MG63 (cell line): Measurements from ENCODE around the gene EEF1A2. TPM values are rescaled to one million over a fixed set of nuclear protein-coding genes. Genes with fewer than 3 reads are reported as not detected.
A peak's percentile ranks its signal among the peaks of the same experiment; 100 is the strongest.

ENCODE experiments used
- DNase-seq: peaks from one replicate; pipeline ENCODE4 v3.0.0-alpha.2; 2020
- H3K27me3 ChIP-seq: fragments of 250-450 bp; sonication (Bioruptor Pico); 2 replicates; pipeline ENCODE4 v1.5.1; 2020; ENCODE audit warnings: mild to moderate bottlenecking, moderate library complexity
- H3K36me3 ChIP-seq: fragments of 250-450 bp; sonication (Bioruptor Pico); 2 replicates; pipeline ENCODE4 v1.5.1; 2020; ENCODE audit warnings: mild to moderate bottlenecking, moderate library complexity
- H3K4me3 ChIP-seq: fragments of 250-450 bp; sonication (Bioruptor Pico); 2 replicates; pipeline ENCODE4 v1.5.1; 2020; ENCODE audit warnings: mild to moderate bottlenecking, moderate library complexity
- H3K9me3 ChIP-seq: fragments of 250-450 bp; sonication (Bioruptor Pico); 2 replicates; pipeline ENCODE4 v1.5.1; 2020; ENCODE audit warnings: mild to moderate bottlenecking, moderate library complexity
- total RNA-seq: library from RNA; depleted of rRNA; stranded (reverse); fragments of >200 nt; shearing (Covaris generic); gene quantifications from 2 replicates; pipeline ENCODE4 v1.2.3, GENCODE V29; 2014; ENCODE audit warnings: low replicate concordance; rRNA removed

The EEF1A2 gene
- total RNA-seq, 1 experiment from 2014 or later: 113 TPM

DNA sequence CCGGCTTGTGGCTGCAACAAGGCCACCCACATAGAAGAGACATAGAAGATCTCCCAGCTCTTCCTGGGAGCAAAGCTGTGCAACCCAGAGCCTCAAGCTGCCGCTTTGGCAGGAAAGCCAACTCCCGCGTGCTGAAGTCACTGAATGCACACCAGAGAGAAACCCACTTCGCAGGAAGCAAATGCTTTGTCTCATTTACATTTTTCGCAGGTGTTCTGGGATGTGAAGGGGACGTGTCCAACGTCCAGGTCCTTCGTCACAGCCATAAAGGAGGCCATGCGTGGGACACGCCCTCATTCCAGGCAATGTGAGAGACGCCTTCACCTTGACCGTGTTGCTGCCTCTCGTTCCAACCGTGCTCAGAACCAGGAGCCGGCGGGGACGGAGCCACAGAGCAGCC lies 50.9 kb downstream of the EEF1A2 start:
- no peak for DNase-seq
- Histone ChIP-seq H3K36me3 (no peaks in the 10 kb centered on the region), H3K4me3 (no peak overlapping the region)

DNA sequence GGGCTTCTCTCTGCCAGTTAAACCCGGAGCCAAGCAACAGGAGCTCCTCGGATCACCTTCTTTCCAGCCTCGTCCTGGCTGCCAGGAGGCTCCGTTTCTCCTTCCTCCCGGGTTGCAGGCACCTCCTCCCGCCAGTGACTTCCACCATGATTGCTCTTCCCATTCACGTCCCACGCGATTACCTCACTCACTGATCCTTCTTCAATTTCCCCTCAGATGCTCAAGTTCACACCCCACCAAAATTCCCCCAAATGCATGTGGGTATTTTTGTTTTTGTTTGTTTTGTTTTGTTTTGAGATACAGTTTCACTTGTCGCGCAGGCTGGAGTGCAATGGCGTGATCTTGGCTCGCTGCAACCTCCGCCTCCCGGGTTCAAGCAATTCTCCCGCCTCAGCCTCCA lies 51.6 kb downstream of the EEF1A2 start:
- no peaks in the 10 kb centered on the region for H3K36me3 ChIP-seq
- no peak for DNase-seq
- peaks cover 14% of the 10 kb centered on the region for H3K27me3 ChIP-seq

More for the DNA sequence above, 50.9 kb downstream of the EEF1A2 start:
- no peaks in the 10 kb centered on the region for H3K9me3 ChIP-seq
- H3K27me3 ChIP-seq: peaks cover 14% of the 10 kb centered on the region

DNA sequence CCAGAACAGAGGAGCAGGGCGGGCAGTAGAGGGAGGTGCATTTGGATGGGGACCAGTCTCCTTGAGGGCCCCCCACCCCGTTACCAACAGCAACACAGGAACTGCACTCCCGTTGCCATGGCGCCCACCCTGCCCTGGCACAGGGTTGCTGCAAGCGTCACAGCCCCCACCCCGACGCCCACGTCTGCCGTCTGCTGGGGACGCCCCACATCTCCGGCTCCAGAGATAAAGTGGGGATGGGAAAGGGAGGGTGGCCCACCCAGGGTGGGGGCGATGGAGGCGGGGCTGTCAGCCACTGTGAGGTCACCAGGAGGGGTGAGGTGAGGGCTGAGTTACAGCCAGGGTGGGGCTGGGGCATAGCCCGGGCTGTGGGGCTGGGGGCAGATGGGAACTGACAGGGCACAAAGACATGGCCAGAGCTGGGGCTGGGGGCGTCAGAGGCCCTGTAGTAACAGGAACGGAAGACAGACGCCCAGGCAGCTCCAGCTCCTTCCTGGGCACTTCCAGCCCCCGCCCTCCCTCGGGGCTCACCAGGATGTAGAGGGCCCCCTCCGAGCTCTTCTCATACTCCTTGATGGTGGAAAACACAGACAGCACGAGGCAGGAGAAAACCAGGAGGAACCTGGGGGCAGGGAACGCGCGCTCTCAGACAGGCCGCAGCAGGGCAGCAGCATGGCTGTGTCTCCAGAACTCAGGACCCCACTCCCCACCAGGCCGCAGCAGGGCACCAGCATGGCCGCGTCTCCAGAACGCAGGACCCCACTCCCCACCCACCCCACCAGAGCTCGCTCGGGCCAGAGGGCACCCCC lies 52.5 kb downstream of the EEF1A2 start:
- DNase-seq: no peak
- H3K4me3 ChIP-seq: no peak overlapping the region
- H3K27me3 ChIP-seq: peaks cover 14% of the 10 kb centered on the region
- H3K36me3 ChIP-seq: no peaks in the 10 kb centered on the region
- H3K9me3 ChIP-seq: no peaks in the 10 kb centered on the region

More for the DNA sequence above, 51.6 kb downstream of the EEF1A2 start:
- Histone ChIP-seq H3K4me3 (no peak overlapping the region), H3K9me3 (no peaks in the 10 kb centered on the region)

DNA sequence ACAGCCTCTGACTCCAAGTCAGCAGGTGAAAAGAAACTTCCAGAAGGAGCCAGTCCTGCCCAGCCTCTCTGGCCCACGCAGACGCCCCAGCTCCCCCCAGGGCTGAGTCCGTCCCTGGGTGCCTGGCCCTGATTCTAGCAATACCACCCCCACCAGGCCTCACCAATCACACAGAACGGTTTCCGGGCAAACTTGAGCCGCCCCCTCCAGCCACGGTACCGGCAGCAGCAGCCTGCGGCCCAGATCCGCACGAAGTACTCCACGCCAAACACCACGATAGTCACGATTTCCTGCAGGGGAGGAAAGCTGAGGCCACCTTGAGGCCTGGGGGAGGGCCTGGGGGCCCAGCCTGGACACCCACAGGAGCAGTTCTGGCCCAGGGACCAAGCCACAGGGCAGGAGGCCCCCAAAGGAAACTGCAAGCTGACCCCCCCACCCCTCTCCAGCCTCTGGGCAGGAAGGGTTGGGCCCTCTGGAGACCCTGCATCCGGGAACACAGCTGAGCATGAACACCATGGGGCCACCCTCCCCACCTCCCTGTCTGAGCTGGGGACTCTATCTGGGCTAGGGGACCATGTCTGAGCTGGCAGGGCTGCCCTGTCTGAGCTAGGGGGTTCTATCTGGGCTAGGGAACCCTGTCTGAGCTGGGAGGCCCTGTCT lies 53.7 kb downstream of the EEF1A2 start:
- H3K9me3 ChIP-seq: no peaks in the 10 kb centered on the region
- no peak for DNase-seq
- H3K36me3 ChIP-seq: no peaks in the 10 kb centered on the region
- no peak overlapping the region for H3K4me3 ChIP-seq
- peaks cover 14% of the 10 kb centered on the region for H3K27me3 ChIP-seq

DNA sequence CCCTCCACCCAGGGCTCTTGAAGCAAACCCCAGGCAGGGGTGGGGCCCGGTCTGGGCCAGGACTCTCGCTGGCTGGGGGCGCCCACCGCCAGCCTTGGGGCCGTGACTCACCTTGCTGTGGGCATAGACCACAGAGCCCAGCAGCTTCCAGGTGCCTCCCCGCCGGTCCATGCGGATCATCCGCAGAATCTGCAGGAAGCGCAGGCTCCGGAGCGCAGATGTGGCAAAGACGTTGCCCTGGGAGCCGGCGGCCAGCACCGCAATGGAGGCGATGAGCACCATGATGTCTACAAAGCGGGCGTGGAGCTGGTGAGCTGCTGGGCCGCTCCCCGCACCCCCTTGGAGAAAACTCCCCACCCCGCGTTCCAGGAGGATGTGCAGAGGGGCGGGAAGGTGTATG lies 54.3 kb downstream of the EEF1A2 start:
- H3K9me3 ChIP-seq: no peaks in the 10 kb centered on the region
- no peak overlapping the region for H3K4me3 ChIP-seq
- peaks cover 14% of the 10 kb centered on the region for H3K27me3 ChIP-seq
- no peaks in the 10 kb centered on the region for H3K36me3 ChIP-seq
- no peak for DNase-seq

DNA sequence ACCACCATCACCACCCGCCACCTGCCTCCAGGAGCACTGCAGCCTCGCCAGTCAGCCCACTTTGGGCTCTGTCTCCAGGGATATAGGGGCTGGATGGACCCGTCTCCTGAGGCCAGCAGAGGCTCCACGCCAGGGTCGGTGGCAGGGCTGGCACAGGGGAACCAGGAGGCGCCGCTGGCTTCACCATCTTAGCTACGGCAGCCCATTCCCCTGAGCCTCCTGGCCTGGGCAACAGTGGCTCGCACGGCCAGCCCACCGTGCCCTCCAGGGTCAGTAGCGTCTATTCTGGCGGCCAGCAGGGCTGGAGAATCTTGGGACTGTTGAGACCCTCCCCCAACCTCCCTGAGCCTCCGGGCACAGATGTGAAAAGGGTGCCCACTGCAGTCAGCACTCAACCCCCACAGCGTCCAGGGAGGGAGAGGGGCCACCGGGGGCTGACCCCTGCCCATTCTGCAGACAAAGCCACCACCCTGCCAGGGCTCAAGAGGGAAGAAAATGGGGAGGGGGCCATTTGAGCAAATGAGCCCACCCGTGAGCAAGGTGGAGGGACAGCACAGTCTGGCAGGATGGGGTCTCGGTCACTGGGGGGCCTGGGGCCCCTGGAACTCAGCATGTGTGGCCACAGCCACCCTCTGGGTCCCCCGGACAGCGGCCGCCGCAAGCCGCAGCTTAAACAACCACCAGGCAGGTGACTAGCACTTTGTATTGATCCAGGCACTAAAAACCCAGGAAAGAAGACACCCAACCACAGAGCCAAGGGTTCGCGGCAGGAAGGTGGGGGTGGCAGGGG lies 55.1 kb downstream of the EEF1A2 start:
- Histone ChIP-seq H3K36me3 (no peaks in the 10 kb centered on the region), H3K4me3 (no peak overlapping the region), H3K27me3 (peaks cover 14% of the 10 kb centered on the region), H3K9me3 (no peaks in the 10 kb centered on the region)
- no peak for DNase-seq

DNA sequence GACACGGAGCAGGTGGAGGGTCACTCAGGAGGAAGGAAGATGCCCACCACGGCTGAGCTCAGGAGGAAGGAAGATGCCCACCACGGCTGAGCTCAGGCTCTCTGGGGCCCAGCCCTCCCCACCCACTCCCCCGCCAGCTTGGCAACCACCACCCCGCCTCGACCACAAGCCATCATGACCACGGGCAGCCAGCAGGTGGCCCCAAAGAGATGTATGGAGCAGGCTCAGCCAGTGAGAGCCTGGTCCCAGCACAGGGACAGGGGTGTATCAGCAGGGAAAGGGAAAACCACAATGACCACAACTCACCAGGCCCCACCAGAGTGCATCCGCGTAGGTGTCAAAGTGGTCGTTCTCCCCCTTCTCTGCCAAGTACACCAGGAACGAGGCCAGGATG lies 56.8 kb downstream of the EEF1A2 start:
- DNase-seq: peak; percentile 77
- Histone ChIP-seq H3K4me3 (no peak overlapping the region), H3K9me3 (no peaks in the 10 kb centered on the region)

DNA sequence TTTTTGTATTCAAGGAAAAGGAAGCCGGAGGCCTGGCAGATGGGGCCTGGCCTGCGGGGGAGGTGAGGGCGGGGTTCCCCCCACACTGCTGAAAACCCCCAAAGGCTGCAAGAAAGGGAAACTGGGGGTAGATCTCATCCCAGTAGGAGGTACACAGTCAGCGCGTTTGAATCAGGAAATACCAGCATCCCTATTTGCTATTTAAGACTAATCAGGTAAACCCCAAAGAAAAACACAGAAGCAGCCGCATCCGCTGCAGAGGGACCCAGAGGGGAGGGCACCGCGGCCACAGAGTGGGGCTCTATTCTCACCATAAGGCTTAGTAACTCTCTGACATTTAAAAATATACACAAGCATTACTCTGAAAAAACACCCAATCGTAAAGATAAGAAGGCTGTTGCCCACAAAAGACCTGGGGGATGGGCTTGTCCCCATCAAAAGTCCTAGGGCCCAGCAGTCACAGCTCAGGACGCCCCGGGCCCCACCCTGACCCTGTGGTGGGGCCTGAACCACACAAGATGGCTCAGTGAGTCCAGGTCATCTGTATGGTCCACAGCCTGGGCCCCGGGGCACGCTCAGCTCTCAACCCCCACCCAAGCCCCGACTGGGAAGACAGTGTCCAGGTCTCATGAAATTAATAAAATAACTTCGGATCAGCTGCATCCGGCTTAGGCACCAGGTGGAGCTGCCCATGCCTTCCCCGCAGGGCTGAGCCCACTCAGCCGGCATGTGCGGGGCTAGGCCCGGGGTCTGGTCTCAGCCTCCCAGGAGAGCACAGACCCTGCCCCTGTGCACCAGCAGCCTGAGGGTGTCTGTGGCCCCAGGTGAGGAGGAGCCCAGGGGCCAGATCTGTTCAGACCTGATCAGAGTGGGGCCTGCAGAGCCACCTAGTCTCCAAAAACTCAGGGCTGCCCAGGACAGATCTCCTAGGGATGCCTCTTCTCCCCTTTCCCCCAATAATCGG lies 57.5 kb downstream of the EEF1A2 start:
- DNase-seq: no peak
- Histone ChIP-seq H3K9me3 (no peaks in the 10 kb centered on the region), H3K36me3 (no peaks in the 10 kb centered on the region), H3K27me3 (peaks cover 11% of the 10 kb centered on the region), H3K4me3 (no peak overlapping the region)

More for the DNA sequence above, 56.8 kb downstream of the EEF1A2 start:
- Histone ChIP-seq H3K36me3 (no peaks in the 10 kb centered on the region), H3K27me3 (peaks cover 6% of the 10 kb centered on the region)

DNA sequence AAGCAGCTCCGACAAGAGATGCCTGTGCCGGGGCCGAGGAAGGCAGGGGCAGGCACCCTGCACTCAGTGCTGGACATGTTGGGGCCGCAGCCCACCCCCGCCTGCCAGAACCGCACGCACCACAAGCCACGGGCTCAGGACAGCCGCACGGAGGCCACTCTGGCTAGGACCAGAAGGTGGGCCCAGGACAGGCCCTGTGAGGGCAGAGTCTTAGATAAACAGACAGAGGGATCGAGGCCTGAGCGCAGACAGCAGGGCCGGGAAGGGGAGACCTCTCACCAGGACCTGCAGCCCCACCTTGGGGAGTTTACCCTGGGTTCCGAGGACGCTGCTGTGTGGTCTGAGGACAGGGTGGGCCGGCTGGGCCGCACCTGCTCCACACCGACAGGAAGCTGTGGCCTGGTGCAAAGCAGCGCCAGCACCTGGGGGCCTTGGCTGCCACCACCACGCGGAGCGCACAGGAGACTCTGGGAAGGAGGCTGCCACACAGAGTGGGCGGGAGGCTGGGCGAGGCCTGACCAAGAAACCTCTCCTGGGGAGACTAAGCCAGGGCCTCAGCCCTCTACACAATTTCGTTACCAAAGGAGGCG lies 58.4 kb downstream of the EEF1A2 start:
- DNase-seq: no peak
- Histone ChIP-seq H3K27me3 (peaks cover 19% of the 10 kb centered on the region), H3K4me3 (no peak overlapping the region), H3K36me3 (no peaks in the 10 kb centered on the region), H3K9me3 (no peaks in the 10 kb centered on the region)

DNA sequence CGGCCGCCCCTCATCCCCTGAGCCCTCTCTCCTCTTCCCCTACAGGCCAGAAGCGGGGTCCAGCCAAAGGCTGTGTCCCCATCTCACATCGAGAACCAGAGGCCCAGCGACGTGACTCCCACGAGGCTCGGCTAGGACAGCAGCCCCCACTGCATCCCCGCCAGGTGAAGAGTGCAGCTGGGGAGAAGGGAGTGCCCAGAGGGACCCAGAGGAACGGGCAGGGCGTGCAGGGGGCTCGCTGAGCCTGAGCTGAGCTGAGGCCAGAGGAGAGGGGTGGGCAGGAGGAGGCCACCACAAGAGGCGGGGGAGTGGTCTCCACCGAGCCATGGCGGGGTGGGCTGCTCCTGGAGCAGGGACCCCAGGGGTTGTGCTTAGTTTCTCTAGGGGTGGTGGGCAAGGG lies 59.0 kb downstream of the EEF1A2 start:
- H3K9me3 ChIP-seq: no peaks in the 10 kb centered on the region
- no peak overlapping the region for H3K4me3 ChIP-seq
- DNase-seq: no peak
- H3K36me3 ChIP-seq: no peaks in the 10 kb centered on the region
- H3K27me3 ChIP-seq: peaks cover 25% of the 10 kb centered on the region

DNA sequence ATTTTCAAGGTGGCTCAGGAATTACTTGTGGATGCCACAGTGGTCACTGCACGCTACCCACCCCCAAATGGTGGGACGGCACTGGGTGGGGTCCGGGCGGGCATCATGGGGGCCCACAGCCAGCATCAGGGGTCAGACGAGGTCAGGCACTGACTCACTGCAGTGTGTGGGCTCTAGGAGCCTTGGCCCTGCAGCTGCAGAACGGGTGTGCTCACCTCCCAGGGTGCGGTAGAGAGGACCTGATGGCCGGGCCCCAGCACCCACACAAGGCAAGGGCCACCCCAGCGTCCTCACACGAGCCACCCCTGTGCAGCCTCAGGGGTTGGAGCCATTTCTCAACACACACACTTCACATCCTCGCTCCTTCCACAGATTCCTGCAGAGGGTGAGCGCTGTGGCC lies 60.8 kb downstream of the EEF1A2 start:
- no peak for DNase-seq
- no peaks in the 10 kb centered on the region for H3K36me3 ChIP-seq
- peaks cover 33% of the 10 kb centered on the region for H3K27me3 ChIP-seq
- H3K4me3 ChIP-seq: no peak overlapping the region
- H3K9me3 ChIP-seq: no peaks in the 10 kb centered on the region

Other genes starting within 250 kb of the EEF1A2 start
- not detected in 2 replicates for gene NKAIN4, start 244.6 kb downstream of the EEF1A2 start, total RNA-seq
- gene ARFGAP1, start 226.3 kb downstream of the EEF1A2 start, total RNA-seq: 67.2 and 83.8 TPM in 2 replicates
- gene COL20A1, start 205.9 kb downstream of the EEF1A2 start, total RNA-seq: not detected in 2 replicates
- gene CHRNA4, start 137.7 kb downstream of the EEF1A2 start, total RNA-seq: not detected in 2 replicates
- 0.92 TPM in 1 of 2 replicates, not detected in the other for gene KCNQ2, start 26.4 kb downstream of the EEF1A2 start, total RNA-seq
- gene PPDPF, start 21.7 kb upstream of the EEF1A2 start, total RNA-seq: 21.4 and 40.1 TPM in 2 replicates
- gene PTK6, start 38.3 kb upstream of the EEF1A2 start, total RNA-seq: 0.23 and 8.0 TPM in 2 replicates
- gene SRMS, start 48.7 kb upstream of the EEF1A2 start, total RNA-seq: not detected in 2 replicates
- gene FNDC11, start 55.1 kb upstream of the EEF1A2 start, total RNA-seq: not detected in 2 replicates
- gene HELZ2, start 75.2 kb upstream of the EEF1A2 start, total RNA-seq: 26.4 and 34.4 TPM in 2 replicates
- 27.7 and 33.2 TPM in 2 replicates for gene GMEB2, start 128.0 kb upstream of the EEF1A2 start, total RNA-seq
- gene STMN3, start 154.3 kb upstream of the EEF1A2 start, total RNA-seq: 71.2 and 98.0 TPM in 2 replicates
- 13.4 and 22.7 TPM in 2 replicates for gene RTEL1, start 159.2 kb upstream of the EEF1A2 start, total RNA-seq
- gene TNFRSF6B, start 197.6 kb upstream of the EEF1A2 start, total RNA-seq: not detected in 2 replicates
- gene ARFRP1, start 208.9 kb upstream of the EEF1A2 start, total RNA-seq: 39.5 and 66.1 TPM in 2 replicates
- gene ZGPAT, start 209.0 kb upstream of the EEF1A2 start, total RNA-seq: 23.9 and 46.2 TPM in 2 replicates
- 2.8 and 5.7 TPM in 2 replicates for gene LIME1, start 237.6 kb upstream of the EEF1A2 start, total RNA-seq
- 49.0 and 123 TPM in 2 replicates for gene SLC2A4RG, start 240.7 kb upstream of the EEF1A2 start, total RNA-seq